GM12891 (cell line): ENCODE measurements around the gene MYO5B.

Source experiments
- PAX5 ChIP-seq: IDR thresholded peaks from 2 replicates; pipeline ENCODE4 v1.6.1; 2011; ENCODE audit warnings: low read length, moderate library complexity, mild to moderate bottlenecking; ENCODE audit not compliant: insufficient read depth, severe bottlenecking
- POLR2A ChIP-seq: IDR thresholded peaks from 2 replicates; pipeline ENCODE4 v1.6.1; 2011; ENCODE audit warnings: low read depth, low read length, control low read depth
- POLR2AphosphoS5 ChIP-seq: IDR thresholded peaks from 2 replicates; pipeline ENCODE4 v1.6.1; 2011; ENCODE audit warnings: low read depth, low read length, control low read depth
- SPI1 ChIP-seq: IDR thresholded peaks from 2 replicates; pipeline ENCODE4 v1.6.1; 2011; ENCODE audit warnings: low read depth, low read length, control low read depth
- TAF1 ChIP-seq: IDR thresholded peaks from 2 replicates; pipeline ENCODE4 v1.6.1; 2011; ENCODE audit warnings: low read depth, low read length, control low read depth

DNA sequence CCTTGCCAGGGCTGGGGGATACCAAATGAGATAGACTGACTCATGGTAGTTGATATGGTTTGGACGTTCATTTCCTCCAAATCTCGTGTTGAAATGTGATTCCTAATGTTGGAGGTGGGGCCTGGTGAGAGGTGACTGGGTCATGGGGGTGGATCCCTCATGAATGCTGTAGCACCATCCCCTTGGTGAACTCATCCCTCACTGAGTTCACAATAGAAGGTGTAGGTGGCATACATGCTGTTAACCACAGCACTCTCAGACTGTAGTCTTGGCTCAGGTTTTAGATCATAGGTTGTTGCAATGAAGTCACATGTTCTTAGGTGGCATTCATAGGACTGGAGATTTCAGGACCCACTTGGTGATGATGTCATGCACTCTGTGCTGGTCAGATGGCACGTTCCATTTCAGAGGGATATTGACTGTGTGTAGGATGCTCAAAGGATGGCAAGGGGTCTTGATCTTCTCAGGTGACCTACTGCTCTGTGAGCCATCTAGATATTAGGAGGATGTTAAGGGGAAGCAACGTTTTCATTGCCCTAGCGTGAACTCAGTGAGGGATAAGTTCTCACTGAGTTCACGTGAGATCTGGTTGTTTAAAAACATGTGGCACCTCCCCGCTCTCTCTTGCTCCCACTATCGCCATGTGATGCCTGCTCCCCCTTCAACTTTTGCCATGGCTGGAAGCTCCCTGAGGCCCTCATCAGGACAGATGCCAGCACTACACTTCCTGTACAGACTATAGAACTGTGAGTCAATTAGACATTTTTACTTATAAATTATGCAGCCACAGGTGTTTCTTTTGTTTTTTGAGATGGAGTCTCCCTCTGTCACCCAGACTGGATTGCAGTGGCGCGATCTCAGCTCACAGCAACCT, 307.8 kb downstream of the MYO5B start:
- TF ChIP-seq POLR2A (no peak), TAF1 (no peak), POLR2AphosphoS5 (no peak), PAX5 (no peak), SPI1 (no peak)
